GM21717 (cell line): ENCODE results near the gene HOXC9.
"Not testable (repeated sequence)": the region's sequence is repeated elsewhere in the genome, so short reads cannot be mapped to it uniquely, and the experiment has no call there.

ENCODE experiments used
- ATAC-seq: cut with Tn5 transposase; IDR thresholded peaks from one replicate; pipeline ENCODE4 v1.9.1; 2021; ENCODE audit warnings: mild to moderate bottlenecking, moderate library complexity; ENCODE audit not compliant: unreplicated experiment

The HOXC9 gene

GRCh38 chr12:54036620-54037359 lies 36.8 kb downstream of the HOXC9 start:
- ATAC-seq: no peak

DNA sequence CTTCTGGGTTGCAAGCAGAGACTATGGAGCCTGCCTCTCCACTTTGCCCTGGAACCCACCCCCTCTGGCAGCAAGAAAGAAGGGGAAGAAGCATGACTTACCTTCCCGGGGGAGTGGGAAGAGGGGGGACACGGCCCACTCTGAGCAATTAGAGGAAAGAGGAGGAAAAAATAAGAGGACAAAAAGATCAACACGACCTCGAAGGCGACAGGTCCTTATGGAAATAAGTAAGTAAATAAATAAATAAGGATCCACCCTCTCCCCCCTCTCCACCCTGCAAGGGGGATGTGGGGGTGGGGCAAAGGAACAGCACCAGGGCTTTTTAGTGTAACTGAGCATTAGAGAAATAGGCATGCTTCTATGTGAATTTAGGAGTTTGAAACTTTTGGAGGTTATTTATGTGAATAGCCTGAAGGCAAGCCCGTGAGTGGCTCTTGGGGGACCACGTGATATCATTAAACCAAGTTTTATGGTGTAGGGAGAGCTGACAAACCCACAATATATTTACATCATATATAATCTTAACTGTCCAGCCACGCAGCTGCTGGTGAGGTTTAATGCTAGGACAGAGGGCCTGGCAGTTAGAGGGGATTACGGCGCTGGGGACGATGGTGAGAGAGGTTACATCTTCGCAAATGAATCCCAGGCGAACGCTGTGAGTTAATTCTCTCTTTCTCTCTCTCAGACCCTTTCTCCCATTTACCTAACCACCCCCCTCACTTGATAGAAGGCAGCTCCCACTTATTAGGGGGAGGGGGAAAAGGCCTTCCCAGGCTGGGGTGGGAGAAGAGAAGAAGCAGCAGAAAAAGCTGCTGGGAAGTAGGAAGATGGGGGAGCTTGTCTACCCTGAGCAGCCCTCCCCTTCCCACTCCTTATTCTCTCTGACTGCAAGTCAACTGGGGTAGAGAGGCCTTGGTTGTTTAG lies 37.7 kb downstream of the HOXC9 start:
- no peak for ATAC-seq

- no peak for ATAC-seq
These were observed 38.4 kb downstream of the HOXC9 start for GRCh38 chr12:54038284-54038870.

DNA sequence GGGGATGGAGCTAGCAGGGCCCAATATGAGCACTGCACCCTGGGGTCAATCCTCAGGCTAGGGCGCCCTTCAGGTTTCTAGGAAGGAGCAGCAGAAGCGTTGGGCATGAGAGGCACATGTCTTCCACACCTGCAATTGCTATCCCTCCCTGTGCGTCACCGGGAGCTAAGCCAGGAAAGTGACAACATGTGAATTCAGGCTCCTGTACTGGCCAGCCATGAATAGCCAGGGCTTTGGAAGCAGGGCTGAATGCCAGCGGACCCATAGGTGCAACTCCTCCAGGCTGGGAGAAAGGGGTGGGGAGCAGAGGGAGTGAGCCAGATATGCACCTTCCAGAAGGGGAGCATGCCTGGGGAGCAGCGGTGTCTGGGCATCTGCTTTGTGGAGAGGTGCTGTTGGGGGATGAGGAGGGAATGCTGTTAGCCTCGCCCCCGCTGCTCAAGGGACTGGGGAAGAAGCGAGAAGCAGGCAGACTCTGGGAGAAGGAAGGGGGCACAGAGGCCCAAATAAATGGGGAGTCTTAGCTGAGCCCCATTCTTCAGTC lies 39.0 kb downstream of the HOXC9 start:
- no peak for ATAC-seq

DNA sequence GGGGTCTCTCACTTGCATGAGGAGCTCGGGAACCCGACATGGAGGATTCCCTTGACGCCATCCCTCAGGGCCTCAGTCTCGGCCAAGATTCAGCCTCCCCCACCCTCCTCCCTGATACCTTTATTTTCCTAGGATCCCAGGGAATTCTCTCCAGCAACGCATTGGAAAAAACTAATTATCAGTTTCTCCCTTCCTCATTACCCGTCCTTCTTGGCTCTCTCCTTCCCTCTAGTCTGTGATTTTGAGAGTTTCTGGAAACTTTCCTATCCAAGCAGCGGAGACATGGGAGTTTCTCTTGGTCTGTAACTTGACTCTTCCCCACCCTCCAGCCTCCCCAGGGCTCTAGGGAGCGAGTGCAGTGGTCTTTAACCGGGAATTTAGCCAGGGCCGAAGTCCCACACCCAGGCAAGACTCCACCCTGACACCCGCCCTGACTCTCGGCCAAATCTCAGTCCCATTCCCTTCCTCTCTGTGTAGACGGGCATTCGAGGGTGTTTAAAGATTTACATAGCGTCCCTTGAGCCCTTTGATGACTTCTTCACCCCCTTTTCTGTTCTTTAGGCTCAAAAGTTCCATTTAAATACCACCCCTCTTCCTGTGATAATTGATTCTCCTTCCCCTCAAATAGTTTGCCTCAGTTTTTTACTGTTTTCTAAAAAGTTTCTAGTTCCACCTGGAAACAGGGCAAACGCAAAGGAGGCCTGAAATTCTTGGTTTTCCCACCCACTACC lies 39.6 kb downstream of the HOXC9 start:
- ATAC-seq: no peak

DNA sequence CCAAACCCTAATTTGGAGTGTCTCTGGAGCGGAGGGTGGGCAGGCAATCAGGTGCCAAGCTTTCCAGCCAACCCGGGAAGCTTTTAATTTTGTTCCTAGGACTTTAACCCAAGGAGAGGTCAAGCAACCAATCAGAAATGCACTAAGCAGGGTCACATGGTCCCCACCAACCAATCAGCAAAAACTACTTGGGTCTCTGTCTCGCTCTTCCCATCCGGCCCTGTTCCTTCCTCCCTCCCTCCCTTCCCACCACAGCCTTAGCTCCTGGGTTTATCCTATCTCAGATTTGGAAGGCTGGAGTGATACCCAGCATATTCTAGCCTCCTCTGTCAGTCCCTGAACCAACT lies 40.2 kb downstream of the HOXC9 start:
- ATAC-seq: no peak

- ATAC-seq: no peak
These were observed 40.7 kb downstream of the HOXC9 start for GRCh38 chr12:54040648-54041047.

- ATAC-seq: no peak
These were observed 41.2 kb downstream of the HOXC9 start for GRCh38 chr12:54041097-54041690.

GRCh38 chr12:54042033-54042432 lies 42.1 kb downstream of the HOXC9 start:
- ATAC-seq: not testable (repeated sequence)

- ATAC-seq: no peak
These were observed 43.3 kb downstream of the HOXC9 start for GRCh38 chr12:54042970-54043853.

DNA sequence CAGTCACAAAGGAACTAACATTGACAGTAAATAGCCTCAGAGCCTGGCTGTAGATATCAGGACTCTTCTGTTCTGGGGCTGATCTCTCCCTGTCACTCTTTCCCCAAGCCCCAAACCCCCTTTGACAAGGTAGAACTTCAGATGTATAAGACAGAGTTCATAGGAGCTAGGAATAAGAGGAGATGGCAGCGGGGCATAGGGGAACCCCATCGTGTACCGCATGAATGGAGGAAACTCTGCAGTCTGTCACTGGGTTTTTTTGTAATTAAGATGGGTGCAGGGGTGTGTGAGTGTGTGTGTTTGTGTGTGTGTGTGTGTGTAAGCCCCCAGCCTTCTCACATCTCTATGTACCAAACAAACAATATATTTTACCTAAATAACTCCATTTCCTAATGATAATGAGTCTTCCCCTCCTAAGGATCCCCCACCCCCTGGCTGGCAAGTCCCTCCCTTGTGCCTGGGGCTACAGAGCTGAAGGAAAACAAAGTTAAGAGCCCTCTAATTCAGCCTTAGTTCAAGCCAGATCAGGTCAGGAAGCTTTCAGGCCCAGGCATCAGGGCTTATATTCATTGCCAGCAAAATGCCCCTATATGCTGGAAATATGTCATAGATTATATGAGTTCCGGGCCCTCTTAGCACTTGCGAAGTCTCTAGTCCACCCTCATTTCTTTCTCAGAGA lies 44.6 kb downstream of the HOXC9 start:
- no peak for ATAC-seq

DNA sequence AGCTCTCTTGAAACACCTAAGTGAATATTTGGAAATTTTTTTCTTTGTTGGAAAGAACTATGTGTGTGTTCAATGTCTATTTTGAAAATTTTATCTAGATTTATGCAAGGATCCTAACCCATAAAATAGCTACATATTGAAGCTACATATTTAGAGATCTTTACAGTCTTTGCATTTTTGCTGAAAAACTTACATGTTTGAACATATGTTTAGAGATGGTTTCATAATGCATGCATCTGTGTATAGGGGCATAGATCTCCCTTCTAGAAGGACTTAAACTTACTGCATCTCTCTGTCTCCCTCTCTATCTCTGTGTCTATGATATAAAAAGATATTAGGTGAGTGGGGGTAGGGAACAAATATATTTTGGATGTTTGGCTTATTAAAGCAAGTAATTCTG lies 45.4 kb downstream of the HOXC9 start:
- ATAC-seq: no peak

- ATAC-seq: no peak
These were observed 46.0 kb downstream of the HOXC9 start for GRCh38 chr12:54045868-54046521.

GRCh38 chr12:54046809-54047159 lies 46.8 kb downstream of the HOXC9 start:
- no peak for ATAC-seq

GRCh38 chr12:54047160-54047963 lies 47.4 kb downstream of the HOXC9 start:
- ATAC-seq: no peak

GRCh38 chr12:54047964-54048303 lies 48.0 kb downstream of the HOXC9 start:
- no peak for ATAC-seq

DNA sequence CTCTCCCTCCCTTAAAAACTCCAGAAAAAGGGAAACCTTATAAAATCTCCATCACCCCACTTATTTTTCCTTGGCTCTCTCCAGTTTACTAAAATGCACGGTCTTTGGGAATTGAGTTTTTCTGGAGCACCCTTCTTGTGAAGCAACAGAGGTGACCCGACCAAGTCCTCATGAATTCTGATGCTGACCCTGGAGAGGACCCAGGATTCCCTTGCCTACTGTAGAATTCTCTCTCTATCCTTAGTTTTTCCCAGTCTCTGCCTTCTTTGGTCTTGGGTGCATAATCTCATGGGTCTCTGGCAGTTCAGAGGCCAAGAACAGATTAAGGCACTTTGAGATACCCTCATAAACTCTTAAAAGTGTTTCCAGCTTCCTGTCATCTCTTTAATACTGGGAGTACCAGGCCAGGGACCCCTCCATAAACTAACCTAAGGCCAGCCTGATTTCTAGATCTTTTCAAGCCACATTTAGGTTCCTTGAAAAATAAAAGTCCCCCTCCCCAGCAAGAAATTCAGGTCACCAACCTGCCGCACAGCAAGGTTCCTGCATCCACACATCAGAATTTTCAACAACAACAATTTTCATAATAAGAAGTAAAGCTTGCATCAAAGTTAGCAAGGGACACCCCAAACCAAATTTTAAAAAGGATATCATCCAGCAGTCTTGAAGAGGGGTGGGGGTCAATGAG lies 48.6 kb downstream of the HOXC9 start:
- no peak for ATAC-seq
